Hepatocyte (in vitro differentiated cells): ENCODE measurements around the gene ACBD7. TPM values are rescaled to one million over a fixed set of nuclear protein-coding genes. Genes with fewer than 3 reads are reported as not detected.

Source experiments
- DNase-seq: peaks from one replicate; pipeline ENCODE4 v3.0.0-alpha.2; 2016; ENCODE audit warnings: low spot score
- H2AFZ ChIP-seq: fragments of 200-600 bp; sonication (generic); 2 replicates; pipeline ENCODE4 v1.6.0; 2016; ENCODE audit warnings: antibody characterized with exemption, mild to moderate bottlenecking
- H3K27ac ChIP-seq: fragments of 200-600 bp; sonication (generic); 2 replicates; pipeline ENCODE4 v1.5.1; 2016; ENCODE audit warnings: mild to moderate bottlenecking
- H3K27me3 ChIP-seq: fragments of 200-600 bp; sonication (generic); 2 replicates; pipeline ENCODE4 v1.6.1; 2016
- H3K36me3 ChIP-seq: fragments of 200-600 bp; sonication (generic); replicated peaks from 2 replicates; pipeline ENCODE4 v1.5.1; 2016; ENCODE audit warnings: low read depth; ENCODE audit not compliant: insufficient read depth
- H3K4me1 ChIP-seq: fragments of 200-600 bp; sonication (generic); 2 replicates; pipeline ENCODE4 v1.5.1; 2016; ENCODE audit warnings: mild to moderate bottlenecking, moderate library complexity; ENCODE audit not compliant: insufficient read depth
- H3K4me2 ChIP-seq: fragments of 200-600 bp; sonication (generic); 2 replicates; pipeline ENCODE4 v1.6.0; 2016
- H3K4me3 ChIP-seq: fragments of 200-600 bp; sonication (generic); 2 replicates; pipeline ENCODE4 v1.5.1; 2016; ENCODE audit warnings: mild to moderate bottlenecking
- H3K79me2 ChIP-seq: fragments of 200-600 bp; sonication (generic); 2 replicates; pipeline ENCODE4 v1.6.0; 2017; ENCODE audit warnings: mild to moderate bottlenecking
- H3K9me2 ChIP-seq: fragments of 200-600 bp; sonication (generic); replicated peaks from 2 replicates; pipeline ENCODE4 v1.6.0; 2017; ENCODE audit warnings: mild to moderate bottlenecking; ENCODE audit not compliant: insufficient read depth
- H3K9me3 ChIP-seq: fragments of 200-600 bp; sonication (generic); 2 replicates; pipeline ENCODE4 v1.5.1; 2016; ENCODE audit warnings: low read depth, mild to moderate bottlenecking
- H4K20me1 ChIP-seq: fragments of 200-600 bp; sonication (generic); 2 replicates; pipeline ENCODE4 v1.6.0; 2016; ENCODE audit warnings: mild to moderate bottlenecking; ENCODE audit not compliant: insufficient read depth, poor library complexity, severe bottlenecking
- CTCF ChIP-seq: fragments of 200-600 bp; sonication (generic); IDR thresholded peaks from 2 replicates; pipeline ENCODE4 v1.5.1; 2016; ENCODE audit warnings: antibody characterized with exemption, mild to moderate bottlenecking; ENCODE audit not compliant: poor library complexity
- EZH2 ChIP-seq: fragments of 200-600 bp; sonication (generic); IDR thresholded peaks from 2 replicates; pipeline ENCODE4 v1.6.1; 2016; ENCODE audit warnings: antibody characterized with exemption, mild to moderate bottlenecking, borderline replicate concordance
- EZH2phosphoT487 ChIP-seq: fragments of 200-600 bp; sonication (generic); IDR thresholded peaks from one replicate; pipeline ENCODE4 v1.6.1; 2018; ENCODE audit warnings: antibody characterized with exemption, mild to moderate bottlenecking, low read depth, moderate library complexity; ENCODE audit not compliant: unreplicated experiment, severe bottlenecking
- WGBS: methylation state at CpG from one replicate; pipeline ENCODE4 v1.1.6; 2016; ENCODE audit warnings: low lambda C conversion rate; ENCODE audit errors: missing lambda C conversion rate; 5-methylcytosine and 5-hydroxymethylcytosine counted together
- polyA plus RNA-seq: library from polyadenylated mRNA; unstranded; fragments of >200 nt; fragmentation: Nextera tagmentation; extraction: Ambion mirVana; gene quantifications from 2 replicates; pipeline ENCODE4 v1.2.1, GENCODE V29; 2016
- total RNA-seq: library from RNA; depleted of rRNA; stranded (reverse); fragments of >200 nt; gene quantifications from 2 replicates; pipeline ENCODE4 v1.2.3, GENCODE V29; 2014

ACBD7 gene
- total and polyA plus RNA-seq, 2 experiments from 2014 or later, result 0.36 to 1.9 TPM

GRCh38 chr10:15035385-15036301 lies 52.9 kb downstream of the ACBD7 start:
- no peaks in the 10 kb centered on the region for H3K36me3 ChIP-seq
- H3K9me3 ChIP-seq, result no peaks in the 10 kb centered on the region
- H3K79me2 ChIP-seq, result no peaks in the 10 kb centered on the region
- H3K4me2 ChIP-seq, result no peak overlapping the region
- no peak overlapping the region for H2AFZ ChIP-seq
- DNase-seq, result no peak
- no peak overlapping the region for H3K4me3 ChIP-seq
- WGBS, result 62% methylated on average over 18 of the region's 18 CpGs
- H3K4me1 ChIP-seq, result no peaks in the 10 kb centered on the region
- H3K27me3 ChIP-seq, result no peaks in the 10 kb centered on the region
- no peak overlapping the region for H3K27ac ChIP-seq
- H4K20me1 ChIP-seq, result no peaks in the 10 kb centered on the region
- no peaks in the 10 kb centered on the region for H3K9me2 ChIP-seq
- no peak for TF ChIP-seq EZH2phosphoT487
- TF ChIP-seq CTCF, result no peak
- TF ChIP-seq EZH2, result no peak

GRCh38 chr10:15027741-15028140 lies 60.8 kb downstream of the ACBD7 start:
- Histone ChIP-seq H3K27me3 (no peaks in the 10 kb centered on the region), H3K4me3 (no peak overlapping the region), H4K20me1 (no peaks in the 10 kb centered on the region), H3K79me2 (no peaks in the 10 kb centered on the region), H3K9me2 (no peaks in the 10 kb centered on the region), H3K9me3 (no peaks in the 10 kb centered on the region), H2AFZ (no peak overlapping the region), H3K36me3 (no peaks in the 10 kb centered on the region), H3K4me1 (no peaks in the 10 kb centered on the region), H3K27ac (no peak overlapping the region), H3K4me2 (peak overlapping the region; percentile 13)
- no peak for DNase-seq
- 33% methylated on average over 3 of the region's 3 CpGs for WGBS
- TF ChIP-seq CTCF, result no peak
- no peak for TF ChIP-seq EZH2phosphoT487
- TF ChIP-seq EZH2, result no peak

Other genes starting within 250 kb of the ACBD7 start
- gene SUV39H2, start 209.9 kb downstream of the ACBD7 start, total RNA-seq, result 15.5 and 19.9 TPM in 2 replicates
- gene SUV39H2, start 209.9 kb downstream of the ACBD7 start, polyA plus RNA-seq, result 8.0 and 8.6 TPM in 2 replicates
- 7.8 and 11.8 TPM in 2 replicates for gene DCLRE1C, start 134.7 kb downstream of the ACBD7 start, total RNA-seq
- 7.9 and 8.0 TPM in 2 replicates for gene DCLRE1C, start 134.7 kb downstream of the ACBD7 start, polyA plus RNA-seq
- not detected in 2 replicates for gene MEIG1, start 129.4 kb downstream of the ACBD7 start, total RNA-seq
- gene MEIG1, start 129.4 kb downstream of the ACBD7 start, polyA plus RNA-seq, result 0.27 and 2.1 TPM in 2 replicates
- not detected in 2 replicates for gene OLAH, start 44.8 kb downstream of the ACBD7 start, total RNA-seq
- not detected in 2 replicates for gene OLAH, start 44.8 kb downstream of the ACBD7 start, polyA plus RNA-seq
- 13.9 and 18.2 TPM in 2 replicates for gene RPP38, start 8.6 kb upstream of the ACBD7 start, total RNA-seq
- gene RPP38, start 8.6 kb upstream of the ACBD7 start, polyA plus RNA-seq, result 26.4 and 27.3 TPM in 2 replicates
- gene NMT2, start 79.9 kb upstream of the ACBD7 start, total RNA-seq, result 21.3 and 23.4 TPM in 2 replicates
- gene NMT2, start 79.9 kb upstream of the ACBD7 start, polyA plus RNA-seq, result 14.7 and 15.0 TPM in 2 replicates